SU-DHL-6 (cell line): ENCODE results near the gene TBC1D10B.

ENCODE experiments used
- CTCF ChIP-seq: fragments of 200-600 bp; sonication (generic); IDR thresholded peaks from one replicate; pipeline ENCODE4 v1.5.1; 2017; ENCODE audit warnings: antibody characterized with exemption, mild to moderate bottlenecking, low read length, moderate library complexity; ENCODE audit not compliant: insufficient read depth, poor library complexity, severe bottlenecking
- EZH2phosphoT487 ChIP-seq: fragments of 200-600 bp; sonication (generic), shearing (Covaris generic); conservative IDR thresholded peaks from 2 replicates; pipeline ENCODE4 v1.6.1; 2018; ENCODE audit warnings: mild to moderate bottlenecking, antibody characterized with exemption, low read length, moderate library complexity, mixed read lengths

GRCh38 chr16:30376461-30376902 is 6.2 kb upstream of the TBC1D10B start:
- no peak for TF ChIP-seq CTCF
- no peak for TF ChIP-seq EZH2phosphoT487
